SK-N-SH (cell line): Measurements from ENCODE around the gene XYLT2. TPM values are rescaled to one million over a fixed set of nuclear protein-coding genes. Genes with fewer than 3 reads are reported as not detected.

ENCODE experiments used
- CTCF ChIA-PET: fragments of 300-600, 350-600 bp; formaldehyde crosslinking; extraction: SDS; loops from one replicate; lab custom pipeline; 2021; lab: Yijun Ruan, JAX
- POLR2A ChIA-PET: fragments of 350-600 bp; sonication (Branson Sonifier 250); formaldehyde crosslinking; extraction: SDS; loops from one replicate; lab custom pipeline; 2020; ENCODE audit warnings: antibody characterized with exemption, inconsistent platforms; lab: Yijun Ruan, JAX
- DNase-seq: peaks from one replicate; pipeline ENCODE4 v3.0.0; 2012
- H2AFZ ChIP-seq: fragments of 200-600 bp; sonication (generic); 2 replicates; pipeline ENCODE4 v1.8.1; 2016; ENCODE audit warnings: antibody characterized with exemption, mild to moderate bottlenecking, low read depth
- H3F3A ChIP-seq: fragments of 200-600 bp; sonication (generic); replicated peaks from 2 replicates; pipeline ENCODE3; 2016; ENCODE audit warnings: antibody characterized with exemption, mild to moderate bottlenecking; ENCODE audit not compliant: insufficient read depth
- H3K27ac ChIP-seq, 2 experiments: fragments of 200-500 bp in 1 of 2; fragments of 200-600 bp in 1 of 2; sonication (Bioruptor generic) in 1 of 2; sonication (generic), shearing (Covaris generic) in 1 of 2; 2 replicates each; pipeline versions ENCODE4 v1.5.1 to v1.6.1; 2014 to 2016; ENCODE audit warnings: low read depth in 2 of 2, inconsistent platforms in 1 of 2, low read length in 1 of 2, mild to moderate bottlenecking in 1 of 2, mixed read lengths in 1 of 2
- H3K27me3 ChIP-seq: fragments of 200-600 bp; sonication (generic), shearing (Covaris generic); 2 replicates; pipeline ENCODE4 v1.6.1; 2016; ENCODE audit warnings: mixed run types; ENCODE audit not compliant: insufficient read depth
- H3K36me3 ChIP-seq, 2 experiments: fragments of 200-500 bp in 1 of 2; fragments of 200-600 bp in 1 of 2; sonication (Bioruptor generic) in 1 of 2; sonication (generic) in 1 of 2; replicated peaks in 1 of 2; 2 replicates each; pipeline versions ENCODE3 to v1.5.1; 2014 to 2016; ENCODE audit warnings: low read length in 1 of 2, mild to moderate bottlenecking in 1 of 2; ENCODE audit not compliant: insufficient read depth in 2 of 2, control insufficient read depth in 1 of 2
- H3K4me1 ChIP-seq, 2 experiments: fragments of 200-500 bp in 1 of 2; fragments of 200-600 bp in 1 of 2; sonication (Bioruptor generic) in 1 of 2; sonication (generic), shearing (Covaris generic) in 1 of 2; 2 replicates each; pipeline versions ENCODE4 v1.5.1 to v1.6.1; 2014 to 2016; ENCODE audit warnings: low read depth in 1 of 2, low read length in 1 of 2, mixed run types in 1 of 2; ENCODE audit not compliant: insufficient read depth in 2 of 2, control insufficient read depth in 1 of 2
- H3K4me2 ChIP-seq: fragments of 200-600 bp; sonication (generic), shearing (Covaris generic); 2 replicates; pipeline ENCODE4 v1.6.1; 2017; ENCODE audit warnings: mixed run types
- H3K4me3 ChIP-seq, 2 experiments: fragments of 200-500 bp in 1 of 2; fragments of 200-600 bp in 1 of 2; sonication (Bioruptor generic) in 1 of 2; sonication (generic), shearing (Covaris generic) in 1 of 2; 2 replicates each; pipeline versions ENCODE4 v1.5.1 to v1.8.1; 2014 to 2016; ENCODE audit warnings: low read depth in 2 of 2, inconsistent platforms in 1 of 2, low read length in 1 of 2, mild to moderate bottlenecking in 1 of 2, mixed read lengths in 1 of 2, moderate library complexity in 1 of 2
- H3K79me2 ChIP-seq: fragments of 200-600 bp; sonication (generic); 2 replicates; pipeline ENCODE4 v1.8.1; 2017; ENCODE audit warnings: mild to moderate bottlenecking; ENCODE audit not compliant: insufficient read depth
- H3K9ac ChIP-seq: fragments of 200-600 bp; sonication (generic); 2 replicates; pipeline ENCODE4 v1.6.1; 2017; ENCODE audit warnings: mixed run types
- H3K9me2 ChIP-seq: fragments of 200-600 bp; sonication (generic); 2 replicates; pipeline ENCODE4 v1.6.1; 2017; ENCODE audit warnings: mixed run types
- H3K9me3 ChIP-seq: fragments of 200-600 bp; sonication (generic); 2 replicates; pipeline ENCODE4 v1.6.1; 2017; ENCODE audit warnings: mixed run types, mild to moderate bottlenecking, moderate library complexity
- H4K20me1 ChIP-seq: fragments of 200-600 bp; sonication (generic); 2 replicates; pipeline ENCODE4 v1.6.1; 2017; ENCODE audit warnings: mild to moderate bottlenecking, mixed run types; ENCODE audit not compliant: insufficient read depth
- ELF1 ChIP-seq: IDR thresholded peaks from 2 replicates; pipeline ENCODE4 v1.4.0; 2012
- EP300 ChIP-seq, 2 experiments: IDR thresholded peaks; 2 replicates each; pipeline versions ENCODE4 v1.4.0 to v1.6.1; 2012; ENCODE audit warnings: borderline replicate concordance in 1 of 2, low read depth in 1 of 2, low read length in 1 of 2
- EZH2phosphoT487 ChIP-seq: fragments of 200-600 bp; sonication (generic); IDR thresholded peaks from 2 replicates; pipeline ENCODE4 v1.6.1; 2017; ENCODE audit warnings: low read depth, mixed run types, mild to moderate bottlenecking, antibody characterized with exemption, moderate library complexity, borderline replicate concordance
- FOSL2 ChIP-seq: IDR thresholded peaks from 2 replicates; pipeline ENCODE4 v1.4.0; 2012; ENCODE audit warnings: low read depth, mild to moderate bottlenecking, moderate library complexity, borderline replicate concordance
- FOXJ3 ChIP-seq: sonication (generic); formaldehyde crosslinking; IDR thresholded peaks from 2 replicates; pipeline ENCODE4 v1.5.1; 2020; ENCODE audit warnings: mild to moderate bottlenecking, missing genetic modification reagents
- GABPA ChIP-seq: IDR thresholded peaks from 2 replicates; pipeline ENCODE4 v1.4.0; 2012; ENCODE audit warnings: low read depth, mild to moderate bottlenecking
- JUND ChIP-seq: IDR thresholded peaks from 2 replicates; pipeline ENCODE4 v1.4.0; 2012
- MEF2A ChIP-seq: IDR thresholded peaks from 2 replicates; pipeline ENCODE4 v1.4.0; 2012; ENCODE audit warnings: low read depth, borderline replicate concordance
- NFIC ChIP-seq: IDR thresholded peaks from 2 replicates; pipeline ENCODE4 v1.4.0; 2012; ENCODE audit warnings: borderline replicate concordance
- POLR2AphosphoS5 ChIP-seq: IDR thresholded peaks from 2 replicates; pipeline ENCODE4 v1.6.1; 2012; ENCODE audit warnings: low read depth, low read length
- RCOR1 ChIP-seq: fragments of 150-350 bp; IDR thresholded peaks from 2 replicates; pipeline ENCODE4 v1.6.1; 2017; ENCODE audit warnings: antibody characterized with exemption, low read length
- RFX5 ChIP-seq: IDR thresholded peaks from 2 replicates; pipeline ENCODE4 v1.6.1; 2012; ENCODE audit warnings: mild to moderate bottlenecking, improper control_type of control experiment, low read length
- SIN3A ChIP-seq: IDR thresholded peaks from 2 replicates; pipeline ENCODE4 v1.6.1; 2012; ENCODE audit warnings: low read depth, mild to moderate bottlenecking, low read length, moderate library complexity, borderline replicate concordance
- SMC3 ChIP-seq: IDR thresholded peaks from 2 replicates; pipeline ENCODE4 v1.6.1; 2012; ENCODE audit warnings: low read depth, low read length, improper control_type of control experiment
- TCF12 ChIP-seq: IDR thresholded peaks from 2 replicates; pipeline ENCODE4 v1.4.0; 2012
- WGBS: methylation state at CpG from one replicate; pipeline ENCODE4 v1.1.6; 2017; ENCODE audit warnings: low lambda C conversion rate; 5-methylcytosine and 5-hydroxymethylcytosine counted together
- polyA plus RNA-seq, 3 experiments: library from polyadenylated mRNA; depleted of rRNA; stranded (reverse); fragments of >200 nt; gene quantifications; 2 replicates each; pipeline ENCODE4 v1.2.3, GENCODE V29; 2012
- TF ChIP-seq, protein P1 (sequence below): fragments of 150-350 bp; IDR thresholded peaks from 2 replicates; pipeline ENCODE4 v1.6.1; 2017; ENCODE audit warnings: antibody characterized with exemption, low read length, low read depth, borderline replicate concordance
- TF ChIP-seq, protein P2 (sequence below): IDR thresholded peaks from 2 replicates; pipeline ENCODE4 v1.4.0; 2012; ENCODE audit warnings: low read depth, borderline replicate concordance
- TF ChIP-seq, protein P3 (sequence below): IDR thresholded peaks from 2 replicates; pipeline ENCODE4 v1.6.1; 2012; ENCODE audit warnings: mild to moderate bottlenecking, low read depth, low read length, moderate library complexity
- TF ChIP-seq, protein P4 (sequence below): IDR thresholded peaks from 2 replicates; pipeline ENCODE4 v1.4.0; 2012; ENCODE audit warnings: low read depth, borderline replicate concordance

Gene XYLT2
- polyA plus RNA-seq, 1 of the 3 experiments (the other 2 are of a cell fraction) = 28.4 TPM

DNA sequence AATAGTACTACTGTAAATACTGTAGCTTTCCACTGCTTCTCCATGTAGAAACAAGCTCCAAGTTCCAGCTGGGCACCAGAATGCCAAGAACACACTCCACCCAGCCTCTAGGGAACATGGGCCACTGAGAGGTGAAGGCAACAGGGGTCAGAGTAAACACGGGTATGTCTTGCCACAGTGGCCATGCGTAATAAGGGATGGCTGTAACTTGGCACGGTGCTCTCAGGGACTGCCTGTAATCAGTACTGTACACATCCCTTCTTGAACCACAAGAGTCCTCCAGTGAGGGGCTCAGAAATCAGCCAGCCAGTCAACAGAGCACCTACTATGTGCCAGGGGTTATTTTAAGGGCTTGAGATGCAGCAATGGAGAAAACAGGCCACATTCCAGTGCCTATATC, 40.6 kb downstream of the XYLT2 start:
- H3K4me3 ChIP-seq = no peak overlapping the region
- H3K9ac ChIP-seq = no peak overlapping the region
- H3K36me3 ChIP-seq = peaks cover 90 to 97% of the 10 kb centered on the region in 2 experiments
- POLR2A ChIA-PET = interaction anchor here (1.5 kb wide), 1 partner anchor 11 kb away, joined by 4 read pairs; the partner anchor contains the start of gene LRRC59
- TF ChIP-seq FOSL2 = no peak
- TF ChIP-seq GABPA = no peak
- no peak for TF ChIP-seq EZH2phosphoT487
- no peak for TF ChIP-seq FOXJ3
- TF ChIP-seq, protein P1, sequence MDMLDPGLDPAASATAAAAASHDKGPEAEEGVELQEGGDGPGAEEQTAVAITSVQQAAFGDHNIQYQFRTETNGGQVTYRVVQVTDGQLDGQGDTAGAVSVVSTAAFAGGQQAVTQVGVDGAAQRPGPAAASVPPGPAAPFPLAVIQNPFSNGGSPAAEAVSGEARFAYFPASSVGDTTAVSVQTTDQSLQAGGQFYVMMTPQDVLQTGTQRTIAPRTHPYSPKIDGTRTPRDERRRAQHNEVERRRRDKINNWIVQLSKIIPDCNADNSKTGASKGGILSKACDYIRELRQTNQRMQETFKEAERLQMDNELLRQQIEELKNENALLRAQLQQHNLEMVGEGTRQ = no peak
- TF ChIP-seq MEF2A = no peak
- TF ChIP-seq, all 33 proteins: peak for 0
- peaks cover 27% of the 10 kb centered on the region for H3K79me2 ChIP-seq
- no peak for DNase-seq
- no peak overlapping the region for H3K27ac ChIP-seq
- H2AFZ ChIP-seq = no peak overlapping the region
- H3K27me3 ChIP-seq = no peaks in the 10 kb centered on the region
- H4K20me1 ChIP-seq = peaks cover 19% of the 10 kb centered on the region; the same call in 1 of the 2 replicates
- H3K4me2 ChIP-seq = no peak overlapping the region
- 87% methylated on average over 3 of the region's 3 CpGs for whole genome bisulfite sequencing
- H3K9me2 ChIP-seq = no peaks in the 10 kb centered on the region
- H3K9me3 ChIP-seq = no peaks in the 10 kb centered on the region
- CTCF ChIA-PET = interaction anchor here (1.3 to 2.9 kb wide), 2 partner anchors 11 to 21 kb away, joined by 3 to 23 read pairs; partner anchors contain the start of gene LRRC59
- peaks cover 35% of the 10 kb centered on the region for H3F3A ChIP-seq
- H3K4me1 ChIP-seq = no peaks in the 10 kb centered on the region

DNA sequence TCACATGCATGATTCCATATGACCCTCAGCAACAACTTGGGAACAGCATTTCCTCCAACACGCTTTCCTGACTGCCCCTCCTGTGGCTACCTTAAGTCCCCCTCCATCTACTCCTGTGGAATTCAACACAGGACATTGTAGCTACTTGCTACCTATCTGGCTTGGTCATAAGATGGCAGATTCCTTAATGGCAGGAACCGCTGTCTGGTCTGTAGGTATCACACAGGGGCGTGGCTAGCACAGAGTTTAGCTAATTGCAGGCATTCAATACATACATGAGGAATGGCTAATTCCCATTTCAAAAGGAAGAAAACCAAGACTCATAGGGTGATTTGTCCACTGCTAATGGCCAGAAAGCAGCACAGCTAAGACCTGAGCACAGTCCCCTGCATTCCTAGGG, 42.8 kb downstream of the XYLT2 start:
- CTCF ChIA-PET = interaction anchor here (2.6 to 4.9 kb wide), 2 partner anchors 8 to 26 kb away, joined by 20 to 21 read pairs; partner anchors contain the start of gene LRRC59

More for the DNA sequence above, 42.8 kb downstream of the XYLT2 start:
- H3K9ac ChIP-seq = no peak overlapping the region
- H3F3A ChIP-seq = peaks cover 22% of the 10 kb centered on the region
- POLR2A ChIA-PET = interaction anchor here (0.7 to 2.0 kb wide), 2 partner anchors 9 kb away, joined by 3 to 7 read pairs; partner anchors contain the start of gene LRRC59
- H3K9me3 ChIP-seq = no peaks in the 10 kb centered on the region
- no peaks in the 10 kb centered on the region for H3K27me3 ChIP-seq
- WGBS = 97% methylated on average over 3 of the region's 3 CpGs
- peaks cover 49% of the 10 kb centered on the region for H3K79me2 ChIP-seq
- H4K20me1 ChIP-seq = peaks cover 36% of the 10 kb centered on the region
- no peak overlapping the region for H3K4me2 ChIP-seq
- no peak overlapping the region for H3K27ac ChIP-seq
- peaks cover 90 to 97% of the 10 kb centered on the region in 2 experiments for H3K36me3 ChIP-seq
- H2AFZ ChIP-seq = no peak overlapping the region
- TF ChIP-seq NFIC = no peak
- TF ChIP-seq SMC3 = no peak
- TF ChIP-seq RCOR1 = no peak
- TF ChIP-seq POLR2AphosphoS5 = no peak
- TF ChIP-seq, protein P2, sequence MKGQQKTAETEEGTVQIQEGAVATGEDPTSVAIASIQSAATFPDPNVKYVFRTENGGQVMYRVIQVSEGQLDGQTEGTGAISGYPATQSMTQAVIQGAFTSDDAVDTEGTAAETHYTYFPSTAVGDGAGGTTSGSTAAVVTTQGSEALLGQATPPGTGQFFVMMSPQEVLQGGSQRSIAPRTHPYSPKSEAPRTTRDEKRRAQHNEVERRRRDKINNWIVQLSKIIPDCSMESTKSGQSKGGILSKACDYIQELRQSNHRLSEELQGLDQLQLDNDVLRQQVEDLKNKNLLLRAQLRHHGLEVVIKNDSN = no peak
- TF ChIP-seq, protein P3, sequence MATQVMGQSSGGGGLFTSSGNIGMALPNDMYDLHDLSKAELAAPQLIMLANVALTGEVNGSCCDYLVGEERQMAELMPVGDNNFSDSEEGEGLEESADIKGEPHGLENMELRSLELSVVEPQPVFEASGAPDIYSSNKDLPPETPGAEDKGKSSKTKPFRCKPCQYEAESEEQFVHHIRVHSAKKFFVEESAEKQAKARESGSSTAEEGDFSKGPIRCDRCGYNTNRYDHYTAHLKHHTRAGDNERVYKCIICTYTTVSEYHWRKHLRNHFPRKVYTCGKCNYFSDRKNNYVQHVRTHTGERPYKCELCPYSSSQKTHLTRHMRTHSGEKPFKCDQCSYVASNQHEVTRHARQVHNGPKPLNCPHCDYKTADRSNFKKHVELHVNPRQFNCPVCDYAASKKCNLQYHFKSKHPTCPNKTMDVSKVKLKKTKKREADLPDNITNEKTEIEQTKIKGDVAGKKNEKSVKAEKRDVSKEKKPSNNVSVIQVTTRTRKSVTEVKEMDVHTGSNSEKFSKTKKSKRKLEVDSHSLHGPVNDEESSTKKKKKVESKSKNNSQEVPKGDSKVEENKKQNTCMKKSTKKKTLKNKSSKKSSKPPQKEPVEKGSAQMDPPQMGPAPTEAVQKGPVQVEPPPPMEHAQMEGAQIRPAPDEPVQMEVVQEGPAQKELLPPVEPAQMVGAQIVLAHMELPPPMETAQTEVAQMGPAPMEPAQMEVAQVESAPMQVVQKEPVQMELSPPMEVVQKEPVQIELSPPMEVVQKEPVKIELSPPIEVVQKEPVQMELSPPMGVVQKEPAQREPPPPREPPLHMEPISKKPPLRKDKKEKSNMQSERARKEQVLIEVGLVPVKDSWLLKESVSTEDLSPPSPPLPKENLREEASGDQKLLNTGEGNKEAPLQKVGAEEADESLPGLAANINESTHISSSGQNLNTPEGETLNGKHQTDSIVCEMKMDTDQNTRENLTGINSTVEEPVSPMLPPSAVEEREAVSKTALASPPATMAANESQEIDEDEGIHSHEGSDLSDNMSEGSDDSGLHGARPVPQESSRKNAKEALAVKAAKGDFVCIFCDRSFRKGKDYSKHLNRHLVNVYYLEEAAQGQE = no peak
- TF ChIP-seq, protein P4, sequence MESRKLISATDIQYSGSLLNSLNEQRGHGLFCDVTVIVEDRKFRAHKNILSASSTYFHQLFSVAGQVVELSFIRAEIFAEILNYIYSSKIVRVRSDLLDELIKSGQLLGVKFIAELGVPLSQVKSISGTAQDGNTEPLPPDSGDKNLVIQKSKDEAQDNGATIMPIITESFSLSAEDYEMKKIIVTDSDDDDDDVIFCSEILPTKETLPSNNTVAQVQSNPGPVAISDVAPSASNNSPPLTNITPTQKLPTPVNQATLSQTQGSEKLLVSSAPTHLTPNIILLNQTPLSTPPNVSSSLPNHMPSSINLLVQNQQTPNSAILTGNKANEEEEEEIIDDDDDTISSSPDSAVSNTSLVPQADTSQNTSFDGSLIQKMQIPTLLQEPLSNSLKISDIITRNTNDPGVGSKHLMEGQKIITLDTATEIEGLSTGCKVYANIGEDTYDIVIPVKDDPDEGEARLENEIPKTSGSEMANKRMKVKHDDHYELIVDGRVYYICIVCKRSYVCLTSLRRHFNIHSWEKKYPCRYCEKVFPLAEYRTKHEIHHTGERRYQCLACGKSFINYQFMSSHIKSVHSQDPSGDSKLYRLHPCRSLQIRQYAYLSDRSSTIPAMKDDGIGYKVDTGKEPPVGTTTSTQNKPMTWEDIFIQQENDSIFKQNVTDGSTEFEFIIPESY = no peak
- no peak for TF ChIP-seq RFX5
- TF ChIP-seq TCF12 = no peak
- TF ChIP-seq EP300 (IDR thresholded peaks at IDR 0.05; ENCODE audit: borderline replicate concordance in 1 of 2, low read depth in 1 of 2, low read length in 1 of 2) = no peak
- TF ChIP-seq ELF1 = no peak
- no peak for TF ChIP-seq SIN3A
- TF ChIP-seq JUND = no peak
- H3K9me2 ChIP-seq = no peaks in the 10 kb centered on the region
- H3K4me1 ChIP-seq = no peaks in the 10 kb centered on the region
- DNase-seq = no peak
- H3K4me3 ChIP-seq = no peak overlapping the region
